NCI-H2227 (cell line): ENCODE results near the gene SLC11A2.
A peak's percentile ranks its signal among the peaks of the same experiment; 100 is the strongest.
"Not testable (repeated sequence)": the region's sequence is repeated elsewhere in the genome, so short reads cannot be mapped to it uniquely, and the experiment has no call there.

Experiments used
- DNase-seq: peaks from one replicate; lab custom pipeline; 2025; ENCODE audit not compliant: unreplicated experiment; lab: John Stamatoyannopoulos, UW

Gene SLC11A2

GRCh38 chr12:50991291-50991690 lies 34.9 kb downstream of the SLC11A2 start:
- no peak for DNase-seq

GRCh38 chr12:50990791-50991190 lies 35.4 kb downstream of the SLC11A2 start:
- no peak for DNase-seq

GRCh38 chr12:50990147-50990727 lies 35.9 kb downstream of the SLC11A2 start:
- DNase-seq = no peak

GRCh38 chr12:50988871-50989270 lies 37.3 kb downstream of the SLC11A2 start:
- DNase-seq = no peak

GRCh38 chr12:50988051-50988450 lies 38.1 kb downstream of the SLC11A2 start:
- no peak for DNase-seq

- DNase-seq = peak; percentile 22
These were observed 39.0 kb downstream of the SLC11A2 start for GRCh38 chr12:50986966-50987737.

GRCh38 chr12:50985322-50985721 lies 40.9 kb downstream of the SLC11A2 start:
- no peak for DNase-seq

- no peak for DNase-seq
These were observed 41.4 kb downstream of the SLC11A2 start for GRCh38 chr12:50984586-50985298.

GRCh38 chr12:50981319-50982239 lies 44.6 kb downstream of the SLC11A2 start:
- DNase-seq = no peak

- no peak for DNase-seq
These were observed 45.6 kb downstream of the SLC11A2 start for GRCh38 chr12:50980545-50980944.

GRCh38 chr12:50979369-50980052 lies 46.7 kb downstream of the SLC11A2 start:
- no peak for DNase-seq

GRCh38 chr12:50971946-50972345 lies 54.2 kb downstream of the SLC11A2 start:
- DNase-seq = no peak

GRCh38 chr12:50964432-50964831 lies 61.8 kb downstream of the SLC11A2 start:
- no peak for DNase-seq

GRCh38 chr12:50961708-50962107 lies 64.5 kb downstream of the SLC11A2 start:
- DNase-seq = no peak

- no peak for DNase-seq
These were observed 66.1 kb downstream of the SLC11A2 start for GRCh38 chr12:50960130-50960529.

- DNase-seq = no peak
These were observed 70.5 kb downstream of the SLC11A2 start for GRCh38 chr12:50955697-50956096.

- DNase-seq = no peak
These were observed 70.9 kb downstream of the SLC11A2 start for GRCh38 chr12:50955288-50955687.

- not testable (repeated sequence) for DNase-seq
These were observed 71.4 kb downstream of the SLC11A2 start for GRCh38 chr12:50954789-50955188.

- DNase-seq = no peak
These were observed 73.1 kb downstream of the SLC11A2 start for GRCh38 chr12:50953047-50953446.

GRCh38 chr12:50952510-50952909 lies 73.7 kb downstream of the SLC11A2 start, which contains the start of gene HIGD1C:
Gene HIGD1C, plus strand, starts transcription at chr12:50952544. Its CDS starts 1,455 bp downstream, at chr12:50953999.
- DNase-seq = no peak
